Activated CD4-positive, alpha-beta T cell treated with anti-CD3 and anti-CD28 coated beads, Interleukin-2, amount 10 ng/mL, durations not matched to agents 24 days and 14 days (primary cell): ENCODE results near the gene PPP1R9B. TPM values are rescaled to one million over a fixed set of nuclear protein-coding genes. Genes with fewer than 3 reads are reported as not detected.
A peak's percentile ranks its signal among the peaks of the same experiment; 100 is the strongest.

Experiments used
- DNase-seq: peaks from one replicate; pipeline ENCODE4 v3.0.0; 2022
- H3K27ac Mint-ChIP-seq: one replicate; pipeline ENCODE4 v1.8.0; 2022; ENCODE audit warnings: mild to moderate bottlenecking, mixed read lengths
- H3K27me3 Mint-ChIP-seq: one replicate; pipeline ENCODE4 v1.8.0; 2022; ENCODE audit warnings: mixed read lengths
- H3K36me3 Mint-ChIP-seq: one replicate; pipeline ENCODE4 v1.8.0; 2022; ENCODE audit warnings: low read depth, mild to moderate bottlenecking, mixed read lengths
- H3K4me1 Mint-ChIP-seq: one replicate; pipeline ENCODE4 v1.8.0; 2021; ENCODE audit warnings: mixed read lengths
- H3K4me3 Mint-ChIP-seq: one replicate; pipeline ENCODE4 v1.8.0; 2022; ENCODE audit warnings: mild to moderate bottlenecking, moderate library complexity, mixed read lengths
- H3K9me3 Mint-ChIP-seq: one replicate; pipeline ENCODE4 v1.8.0; 2021; ENCODE audit warnings: mixed read lengths
- intact Hi-C: fragments of 100-400 bp; cut with micrococcal nuclease; formaldehyde crosslinking; loops from one replicate; pipeline ENCODE4 v1.15.1; 2023
- total RNA-seq: library from RNA; stranded (reverse); gene quantifications from 2 replicates; pipeline ENCODE4 v1.2.3, GENCODE V29; 2022

The PPP1R9B gene
- total RNA-seq, 1 donor from 2014 or later = 91.3 TPM

- no peaks in the 10 kb centered on the region for H3K27me3 Mint-ChIP-seq
Observed at GRCh38 chr17:50103941-50104340, 46.5 kb downstream of the PPP1R9B start.

DNA sequence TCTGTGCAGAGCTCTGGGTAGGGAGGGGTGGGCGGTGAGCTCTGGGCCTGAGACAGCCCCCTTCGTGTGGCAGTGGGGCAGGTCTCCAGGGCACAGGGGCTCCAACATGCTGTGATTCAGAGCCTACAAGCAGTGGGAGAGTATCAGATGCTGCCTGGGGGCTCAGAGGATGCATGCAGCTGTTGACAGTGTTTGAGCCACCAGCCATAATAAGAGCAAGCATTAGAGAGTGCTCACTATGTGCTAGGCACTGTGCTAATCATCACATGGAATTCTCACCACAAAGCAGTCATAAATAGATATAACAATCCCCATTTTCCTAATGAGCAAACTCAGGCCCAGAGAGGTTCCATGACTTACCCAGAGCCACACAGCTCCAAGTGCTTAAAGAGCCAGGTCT, 47.2 kb downstream of the PPP1R9B start:
- intact Hi-C loops = no loop called here
- no peak overlapping the region for H3K27ac Mint-ChIP-seq
- no peak overlapping the region for H3K4me3 Mint-ChIP-seq
- peaks cover 5% of the 10 kb centered on the region for H3K4me1 Mint-ChIP-seq
- no peak for DNase-seq
- H3K27me3 Mint-ChIP-seq = no peaks in the 10 kb centered on the region
- H3K9me3 Mint-ChIP-seq = no peaks in the 10 kb centered on the region
- peaks cover 2% of the 10 kb centered on the region for H3K36me3 Mint-ChIP-seq

More at GRCh38 chr17:50103941-50104340, 46.5 kb downstream of the PPP1R9B start:
- H3K36me3 Mint-ChIP-seq = peaks cover 1% of the 10 kb centered on the region
- peaks cover 5% of the 10 kb centered on the region for H3K4me1 Mint-ChIP-seq
- no peak for DNase-seq
- H3K9me3 Mint-ChIP-seq = no peaks in the 10 kb centered on the region
- H3K4me3 Mint-ChIP-seq = no peak overlapping the region
- intact Hi-C loops = no loop called here
- no peak overlapping the region for H3K27ac Mint-ChIP-seq

- Mint-ChIP-seq H3K36me3 (peaks cover 2% of the 10 kb centered on the region), H3K9me3 (no peaks in the 10 kb centered on the region), H3K4me1 (peaks cover 5% of the 10 kb centered on the region), H3K27ac (no peak overlapping the region), H3K27me3 (no peaks in the 10 kb centered on the region), H3K4me3 (no peak overlapping the region)
- DNase-seq = no peak
- intact Hi-C loops = no loop called here
Observed at GRCh38 chr17:50102164-50102991, 48.1 kb downstream of the PPP1R9B start.

DNA sequence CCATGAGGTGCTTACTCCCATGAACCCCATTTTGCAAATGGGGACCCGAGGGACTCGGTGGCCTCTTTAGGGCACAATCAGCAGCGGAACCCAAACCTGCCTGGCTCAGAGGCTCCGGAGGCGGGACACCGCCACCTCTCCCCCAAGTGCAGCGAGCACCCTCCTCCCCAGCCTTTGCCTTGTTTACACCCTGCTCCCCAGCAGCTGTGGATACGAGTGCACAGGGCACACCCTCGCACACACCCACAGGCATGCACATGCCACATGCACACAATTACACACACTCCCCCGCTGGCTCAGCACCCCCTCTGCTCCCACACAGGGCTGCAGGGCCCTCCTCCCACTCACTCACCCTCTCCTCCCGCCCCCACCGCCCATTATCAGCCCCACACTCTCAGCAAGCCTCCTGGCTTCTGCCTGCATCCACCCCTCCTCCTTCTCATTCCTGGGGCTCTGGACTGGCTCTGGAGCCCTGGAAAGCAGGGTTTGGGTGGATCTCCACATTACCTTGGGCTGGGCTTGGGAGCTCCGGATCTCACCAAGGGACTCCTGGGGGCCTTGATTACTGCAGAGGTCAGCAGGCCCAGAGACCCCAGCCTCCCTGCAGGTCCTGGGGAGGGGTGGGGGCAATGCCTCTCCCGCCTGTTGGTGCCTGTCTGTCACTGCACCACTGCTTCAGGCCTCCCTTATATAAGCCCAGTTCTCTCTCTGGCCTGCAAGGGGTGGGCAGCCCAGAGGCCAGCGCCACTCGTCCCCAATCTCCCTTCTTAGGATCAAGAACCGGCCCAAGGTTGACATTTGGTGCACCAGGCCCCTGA, 48.9 kb downstream of the PPP1R9B start:
- Mint-ChIP-seq H3K4me3 (no peak overlapping the region), H3K36me3 (peaks cover 2% of the 10 kb centered on the region), H3K27ac (no peak overlapping the region), H3K27me3 (no peaks in the 10 kb centered on the region), H3K4me1 (peaks cover 5% of the 10 kb centered on the region), H3K9me3 (no peaks in the 10 kb centered on the region)
- no peak for DNase-seq
- intact Hi-C loops = no loop called here

DNA sequence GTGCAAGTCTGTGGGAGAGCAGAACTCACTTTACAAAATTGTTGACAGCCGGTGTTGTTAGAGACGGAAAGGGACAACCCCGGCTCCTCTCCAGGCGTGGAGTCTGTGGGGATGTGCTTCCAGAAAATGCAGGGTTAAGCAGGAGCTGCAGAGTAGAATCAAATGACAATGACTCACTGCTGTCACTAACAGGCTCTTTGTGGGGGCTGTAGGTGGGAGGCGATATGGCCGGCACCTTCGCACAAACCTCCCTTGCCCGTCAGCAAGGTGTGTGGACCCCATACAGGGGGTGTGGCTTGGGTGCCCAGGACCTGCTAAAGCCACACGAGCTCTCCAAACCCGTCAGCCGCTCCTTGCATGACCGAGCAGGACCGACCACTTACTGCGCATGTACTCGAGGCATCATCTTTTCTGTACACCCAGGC, 49.5 kb downstream of the PPP1R9B start:
- Mint-ChIP-seq H3K27ac (no peak overlapping the region), H3K4me3 (no peak overlapping the region), H3K36me3 (peaks cover 2% of the 10 kb centered on the region), H3K9me3 (no peaks in the 10 kb centered on the region), H3K27me3 (no peaks in the 10 kb centered on the region), H3K4me1 (peaks cover 9% of the 10 kb centered on the region)
- intact Hi-C loops = no loop called here
- DNase-seq = no peak

GRCh38 chr17:50100480-50100883, 50.0 kb downstream of the PPP1R9B start:
- Mint-ChIP-seq H3K4me1 (peaks cover 14% of the 10 kb centered on the region), H3K4me3 (no peak overlapping the region), H3K36me3 (peaks cover 2% of the 10 kb centered on the region), H3K9me3 (no peaks in the 10 kb centered on the region), H3K27ac (no peak overlapping the region), H3K27me3 (no peaks in the 10 kb centered on the region)
- intact Hi-C loops = no loop called here
- DNase-seq = no peak

GRCh38 chr17:50099003-50099402, 51.5 kb downstream of the PPP1R9B start:
- Mint-ChIP-seq H3K9me3 (no peaks in the 10 kb centered on the region), H3K4me1 (peaks cover 27% of the 10 kb centered on the region), H3K4me3 (no peak overlapping the region), H3K27me3 (no peaks in the 10 kb centered on the region), H3K27ac (no peak overlapping the region), H3K36me3 (peaks cover 2% of the 10 kb centered on the region)
- intact Hi-C loops = no loop called here
- DNase-seq = no peak

DNA sequence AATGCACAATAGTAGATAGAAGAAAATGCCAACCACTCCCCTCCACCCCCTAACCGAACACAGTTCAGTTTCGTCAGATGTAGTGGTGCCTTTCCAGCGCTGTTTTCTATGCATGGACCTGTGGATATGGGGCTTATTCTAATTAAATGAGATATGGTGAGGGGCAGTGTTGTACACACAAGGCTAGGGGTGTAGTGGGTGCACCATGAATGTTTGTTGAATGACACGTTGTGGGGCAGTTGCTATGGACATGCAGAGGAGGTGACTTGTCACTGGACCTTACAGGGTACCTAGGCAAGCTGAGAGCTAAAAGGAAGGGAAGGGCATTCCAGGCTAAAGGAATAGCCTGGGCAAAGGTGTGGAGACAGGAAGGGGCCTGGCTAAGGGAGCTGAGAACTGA, 51.9 kb downstream of the PPP1R9B start:
- intact Hi-C loops = no loop called here
- Mint-ChIP-seq H3K27me3 (no peaks in the 10 kb centered on the region), H3K4me1 (peaks cover 27% of the 10 kb centered on the region), H3K27ac (no peak overlapping the region), H3K9me3 (no peaks in the 10 kb centered on the region), H3K36me3 (peaks cover 2% of the 10 kb centered on the region), H3K4me3 (no peak overlapping the region)
- DNase-seq = no peak

DNA sequence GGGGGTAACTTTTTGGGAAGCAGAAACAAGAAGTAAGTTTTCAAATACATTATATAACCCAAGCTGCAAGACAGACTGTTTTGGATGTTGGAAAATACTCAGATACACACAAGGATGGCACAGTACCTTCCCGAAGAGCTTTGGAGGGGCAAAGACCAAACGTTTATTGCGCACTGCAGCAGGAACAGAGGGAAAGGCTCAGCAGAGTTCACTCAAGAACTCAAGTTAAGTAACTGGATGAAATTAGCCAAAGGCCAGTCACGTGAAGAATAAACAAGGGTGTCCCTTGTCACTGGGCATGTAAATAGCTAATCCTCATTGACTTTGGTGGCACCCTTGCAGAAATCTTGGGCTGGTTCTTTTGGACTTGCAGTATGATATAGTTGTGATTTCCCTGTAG, 52.6 kb downstream of the PPP1R9B start:
- no peak overlapping the region for H3K4me3 Mint-ChIP-seq
- DNase-seq = no peak
- no peak overlapping the region for H3K27ac Mint-ChIP-seq
- no peaks in the 10 kb centered on the region for H3K27me3 Mint-ChIP-seq
- H3K36me3 Mint-ChIP-seq = peaks cover 2% of the 10 kb centered on the region
- intact Hi-C loops = no loop called here
- no peaks in the 10 kb centered on the region for H3K9me3 Mint-ChIP-seq
- peaks cover 27% of the 10 kb centered on the region for H3K4me1 Mint-ChIP-seq

DNA sequence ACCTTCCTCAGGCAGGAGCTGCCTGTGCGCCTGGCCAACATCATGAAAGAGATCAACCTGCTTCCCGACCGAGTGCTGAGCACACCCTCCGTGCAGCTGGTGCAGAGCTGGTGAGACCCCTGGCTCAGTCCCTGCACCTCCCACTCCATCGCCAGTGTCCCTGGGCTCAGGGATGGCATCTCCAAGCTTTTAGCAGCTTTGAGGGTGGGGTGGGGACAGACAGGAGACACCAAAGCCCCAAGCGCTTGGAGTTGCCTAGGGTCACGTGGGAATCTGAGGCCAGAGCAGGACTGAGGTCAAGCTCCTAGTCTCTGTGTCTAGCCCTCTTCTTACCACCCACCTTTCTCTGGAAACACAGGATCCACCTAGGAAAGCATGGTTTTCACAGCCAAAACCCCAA, 53.0 kb downstream of the PPP1R9B start:
- H3K27me3 Mint-ChIP-seq = no peaks in the 10 kb centered on the region
- no peak overlapping the region for H3K27ac Mint-ChIP-seq
- no peak for DNase-seq
- no peak overlapping the region for H3K4me3 Mint-ChIP-seq
- intact Hi-C loops = no loop called here
- peaks cover 27% of the 10 kb centered on the region for H3K4me1 Mint-ChIP-seq
- no peaks in the 10 kb centered on the region for H3K9me3 Mint-ChIP-seq
- peaks cover 2% of the 10 kb centered on the region for H3K36me3 Mint-ChIP-seq

DNA sequence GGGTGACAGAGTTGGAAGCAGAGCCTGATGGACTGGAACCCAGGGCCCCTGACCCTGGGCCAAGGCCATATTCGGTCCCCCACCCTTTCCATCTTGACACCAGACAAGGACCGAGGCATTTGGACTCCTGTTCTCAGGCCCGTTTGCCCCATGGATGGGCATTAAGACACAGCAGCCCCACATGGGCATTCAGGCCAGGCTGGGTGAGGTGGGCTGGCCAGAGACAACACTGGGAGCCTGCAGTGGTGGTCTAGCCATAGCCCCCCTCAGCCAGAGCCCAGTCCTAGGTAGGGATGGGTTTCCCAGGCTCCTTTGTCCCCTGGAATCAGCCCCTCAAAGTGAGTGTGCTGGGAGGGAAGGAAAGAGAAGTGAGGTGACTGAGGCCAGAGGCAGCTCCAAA, 53.7 kb downstream of the PPP1R9B start:
- H3K27ac Mint-ChIP-seq = no peak overlapping the region
- H3K36me3 Mint-ChIP-seq = peaks cover 2% of the 10 kb centered on the region
- intact Hi-C loops = no loop called here
- H3K4me3 Mint-ChIP-seq = no peak overlapping the region
- DNase-seq = no peak
- H3K4me1 Mint-ChIP-seq = peaks cover 27% of the 10 kb centered on the region
- no peaks in the 10 kb centered on the region for H3K9me3 Mint-ChIP-seq
- H3K27me3 Mint-ChIP-seq = no peaks in the 10 kb centered on the region

- H3K4me1 Mint-ChIP-seq = peaks cover 27% of the 10 kb centered on the region
- no peaks in the 10 kb centered on the region for H3K9me3 Mint-ChIP-seq
Observed at GRCh38 chr17:50096092-50096491, 54.4 kb downstream of the PPP1R9B start.

GRCh38 chr17:50095626-50096037, 54.8 kb downstream of the PPP1R9B start:
- peaks cover 2% of the 10 kb centered on the region for H3K36me3 Mint-ChIP-seq
- no peaks in the 10 kb centered on the region for H3K9me3 Mint-ChIP-seq
- peak overlapping the region; percentile 93 for H3K27ac Mint-ChIP-seq
- H3K4me1 Mint-ChIP-seq = peaks cover 27% of the 10 kb centered on the region
- H3K27me3 Mint-ChIP-seq = no peaks in the 10 kb centered on the region
- H3K4me3 Mint-ChIP-seq = peak overlapping the region; percentile 89
- intact Hi-C loops = loop anchor here (1.0 to 2.0 kb wide), 3 partner anchors 37 to 387 kb away; partner anchors contain the start of gene ITGA3
- DNase-seq = peak; percentile 67

More at GRCh38 chr17:50096092-50096491, 54.4 kb downstream of the PPP1R9B start:
- H3K27me3 Mint-ChIP-seq = no peaks in the 10 kb centered on the region
- H3K36me3 Mint-ChIP-seq = peaks cover 2% of the 10 kb centered on the region
- H3K4me3 Mint-ChIP-seq = peak overlapping the region; percentile 89
- peak; percentile 61 for DNase-seq
- intact Hi-C loops = no loop called here
- peak overlapping the region; percentile 93 for H3K27ac Mint-ChIP-seq
